Measurements from ENCODE around the gene ERVK3-1.

ERVK3-1 gene

GRCh38 chr19:58355908-58356765 lies 51.0 kb downstream of the ERVK3-1 start:
- H3K36me3 ChIP-seq (ENCODE audit: insufficient read depth, low read length): no peaks in the 10 kb centered on the region
- H3K9ac ChIP-seq (ENCODE audit: low read length): no peak overlapping the region
- peaks cover 29 to 60% of the 10 kb centered on the region in 2 donors for H3K27me3 ChIP-seq (ENCODE audit: control insufficient read depth in 1 of 2, insufficient read depth in 2 of 2, low read length in 2 of 2)
- no peaks in the 10 kb centered on the region for H3K4me1 ChIP-seq (ENCODE audit: insufficient read depth, low read length)
- H3K4me3 ChIP-seq (ENCODE audit: low read depth in 1 of 2, low read length in 2 of 2): no peak overlapping the region
- H3K27ac ChIP-seq (ENCODE audit: low read depth, low read length): no peak overlapping the region
- no peaks in the 10 kb centered on the region for H3K9me3 ChIP-seq (ENCODE audit: low read length)

- no peaks in the 10 kb centered on the region for H3K9me3 ChIP-seq (ENCODE audit: low read length)
- H3K4me3 ChIP-seq (ENCODE audit: low read depth in 1 of 2, low read length in 2 of 2): no peak overlapping the region
- peaks cover 29 to 52% of the 10 kb centered on the region in 2 donors for H3K27me3 ChIP-seq (ENCODE audit: control insufficient read depth in 1 of 2, insufficient read depth in 2 of 2, low read length in 2 of 2)
- no peaks in the 10 kb centered on the region for H3K4me1 ChIP-seq (ENCODE audit: insufficient read depth, low read length)
- no peaks in the 10 kb centered on the region for H3K36me3 ChIP-seq (ENCODE audit: insufficient read depth, low read length)
- no peak overlapping the region for H3K9ac ChIP-seq (ENCODE audit: low read length)
- no peak overlapping the region for H3K27ac ChIP-seq (ENCODE audit: low read depth, low read length)
Measured at GRCh38 chr19:58356766-58357480, 51.7 kb downstream of the ERVK3-1 start.

GRCh38 chr19:58357481-58358145 lies 52.4 kb downstream of the ERVK3-1 start:
- H3K9me3 ChIP-seq (ENCODE audit: low read length): no peaks in the 10 kb centered on the region
- no peak overlapping the region for H3K4me3 ChIP-seq (ENCODE audit: low read depth in 1 of 2, low read length in 2 of 2)
- H3K27me3 ChIP-seq (ENCODE audit: control insufficient read depth in 1 of 2, insufficient read depth in 2 of 2, low read length in 2 of 2): peaks cover 24 to 46% of the 10 kb centered on the region in 2 donors
- no peaks in the 10 kb centered on the region for H3K36me3 ChIP-seq (ENCODE audit: insufficient read depth, low read length)
- H3K4me1 ChIP-seq (ENCODE audit: insufficient read depth, low read length): no peaks in the 10 kb centered on the region
- H3K9ac ChIP-seq (ENCODE audit: low read length): no peak overlapping the region
- no peak overlapping the region for H3K27ac ChIP-seq (ENCODE audit: low read depth, low read length)

GRCh38 chr19:58361900-58362271 lies 56.7 kb downstream of the ERVK3-1 start:
- Histone ChIP-seq H3K9me3 (ENCODE audit: low read length) (no peaks in the 10 kb centered on the region), H3K4me1 (ENCODE audit: insufficient read depth, low read length) (no peaks in the 10 kb centered on the region), H3K36me3 (ENCODE audit: insufficient read depth, low read length) (no peaks in the 10 kb centered on the region), H3K27ac (ENCODE audit: low read depth, low read length) (peak overlapping the region; percentile 59), H3K4me3 (ENCODE audit: low read depth in 1 of 2, low read length in 2 of 2) (peak overlapping the region; percentile 83 to 99), H3K27me3 (ENCODE audit: control insufficient read depth in 1 of 2, insufficient read depth in 2 of 2, low read length in 2 of 2) (peaks cover 0 to 18% of the 10 kb centered on the region in 2 donors), H3K9ac (ENCODE audit: low read length) (peak overlapping the region; percentile 96)

- Histone ChIP-seq H3K9ac (ENCODE audit: low read length) (peak within 1 kb of the TSS; percentile 96), H3K27ac (ENCODE audit: low read depth, low read length) (peak within 1 kb of the TSS; percentile 59), H3K36me3 (ENCODE audit: insufficient read depth, low read length) (no peaks in the 10 kb centered on the region), H3K4me1 (ENCODE audit: insufficient read depth, low read length) (no peaks in the 10 kb centered on the region), H3K9me3 (ENCODE audit: low read length) (no peaks in the 10 kb centered on the region), H3K4me3 (ENCODE audit: low read depth in 1 of 2, low read length in 2 of 2) (peak within 1 kb of the TSS; percentile 83 to 99), H3K27me3 (ENCODE audit: control insufficient read depth in 1 of 2, insufficient read depth in 2 of 2, low read length in 2 of 2) (peaks cover 0 to 18% of the 10 kb centered on the region in 2 donors)
Measured at GRCh38 chr19:58362272-58362994, 57.3 kb downstream of the ERVK3-1 start, which contains the start of gene ZNF497. Gene ZNF497 (minus strand): TSS chr19:58362751. CDS start chr19:58357635, 5,116 bp downstream.

GRCh38 chr19:58364146-58364545 lies 59.0 kb downstream of the ERVK3-1 start:
- Histone ChIP-seq H3K9me3 (ENCODE audit: low read length) (no peaks in the 10 kb centered on the region), H3K27ac (ENCODE audit: low read depth, low read length) (no peak overlapping the region), H3K4me3 (ENCODE audit: low read depth in 1 of 2, low read length in 2 of 2) (no peak overlapping the region), H3K9ac (ENCODE audit: low read length) (no peak overlapping the region), H3K27me3 (ENCODE audit: control insufficient read depth in 1 of 2, insufficient read depth in 2 of 2, low read length in 2 of 2) (peaks cover 0 to 18% of the 10 kb centered on the region in 2 donors), H3K4me1 (ENCODE audit: insufficient read depth, low read length) (no peaks in the 10 kb centered on the region), H3K36me3 (ENCODE audit: insufficient read depth, low read length) (no peaks in the 10 kb centered on the region)
